H1 (cell line): Measurements from ENCODE around the gene SHISAL1.

Experiments
- CBX5 ChIP-seq: fragments of 300-800, 300-1000 bp; sonication (generic); IDR thresholded peaks from 2 replicates; pipeline ENCODE4 v1.7.1; 2016; ENCODE audit warnings: antibody characterized with exemption, low read length, low read depth
- CREB1 ChIP-seq: IDR thresholded peaks from 2 replicates; pipeline ENCODE4 v1.6.1; 2012; ENCODE audit warnings: inconsistent platforms
- EZH2 ChIP-seq: fragments of 200-600 bp; sonication (generic); IDR thresholded peaks from 2 replicates; pipeline ENCODE4 v1.7.1; 2012; ENCODE audit warnings: low read depth, mild to moderate bottlenecking, moderate library complexity, low read length, inconsistent platforms; ENCODE audit not compliant: severe bottlenecking
- GABPA ChIP-seq: IDR thresholded peaks from 2 replicates; pipeline ENCODE4 v1.6.1; 2011; ENCODE audit warnings: mild to moderate bottlenecking, low read length, moderate library complexity, borderline replicate concordance; ENCODE audit not compliant: insufficient read depth
- KDM1A ChIP-seq: fragments of 200-600, 300-600 bp; sonication (generic); IDR thresholded peaks from 2 replicates; pipeline ENCODE4 v1.7.1; 2016; ENCODE audit warnings: mild to moderate bottlenecking, low read length, borderline replicate concordance
- POLR2A ChIP-seq, 2 experiments: IDR thresholded peaks; 1 replicate in 1 of 2; 2 replicates in 1 of 2; pipeline ENCODE4 v1.6.1; 2011; ENCODE audit warnings: low read depth in 2 of 2, low read length in 2 of 2, mild to moderate bottlenecking in 2 of 2; ENCODE audit errors: control extremely low read depth in 1 of 2
- POLR2AphosphoS5 ChIP-seq: IDR thresholded peaks from 2 replicates; pipeline ENCODE4 v1.6.1; 2011; ENCODE audit warnings: low read depth, low read length
- SP1 ChIP-seq: IDR thresholded peaks from 2 replicates; pipeline ENCODE4 v1.6.1; 2011; ENCODE audit warnings: low read depth, low read length
- TAF1 ChIP-seq: IDR thresholded peaks from 2 replicates; pipeline ENCODE4 v1.6.1; 2011; ENCODE audit warnings: mild to moderate bottlenecking, low read depth, low read length
- TF ChIP-seq, protein P1 (sequence below), 3 experiments: IDR thresholded peaks; 1 replicate in 2 of 3; 2 replicates in 1 of 3; pipeline versions ENCODE4 v1.5.1 to v1.6.1; 2011; ENCODE audit warnings: low read length in 3 of 3, mild to moderate bottlenecking in 3 of 3, inconsistent platforms in 2 of 3, low read depth in 1 of 3, moderate library complexity in 1 of 3; ENCODE audit not compliant: insufficient read depth in 1 of 3; ENCODE audit errors: control extremely low read depth in 1 of 3

DNA sequence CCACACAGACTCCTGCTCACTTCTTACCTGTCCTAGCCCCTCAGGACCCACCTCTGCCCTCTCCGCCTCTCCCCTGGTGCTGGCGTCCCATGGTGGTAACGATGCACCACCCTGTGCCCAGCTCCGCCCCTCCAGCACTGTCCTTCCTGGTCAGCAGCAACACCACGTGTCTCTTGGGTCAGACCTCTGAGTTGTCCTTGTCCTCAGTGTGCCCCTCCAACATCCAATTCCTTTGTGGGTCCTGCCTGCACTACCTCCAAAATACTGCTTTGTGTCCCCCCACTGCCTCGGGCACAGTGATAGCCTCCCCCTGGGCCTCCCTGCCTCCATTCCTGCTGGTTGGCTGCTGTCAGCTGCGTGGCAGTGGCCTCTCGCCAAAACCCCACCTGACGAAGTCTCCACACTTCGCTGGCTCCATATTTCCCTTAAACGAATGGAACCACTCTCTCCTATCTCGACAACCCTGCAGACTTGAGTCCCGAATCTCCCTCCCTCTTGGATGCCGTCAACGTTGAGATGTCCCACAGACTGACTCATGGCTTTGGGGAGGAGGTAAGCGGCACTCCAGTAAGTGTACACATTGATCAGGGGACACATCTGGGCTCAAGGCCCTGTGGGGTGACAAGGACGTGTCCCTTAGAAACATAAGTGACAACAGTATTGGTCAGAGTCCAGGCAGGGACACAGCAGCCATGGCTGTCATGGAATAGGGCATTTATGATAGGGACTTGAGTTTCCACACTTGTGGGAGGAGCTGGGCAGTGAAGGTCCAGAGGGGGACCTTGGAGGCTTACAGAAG, 42.8 kb downstream of the SHISAL1 start:
- TF ChIP-seq, protein P1, sequence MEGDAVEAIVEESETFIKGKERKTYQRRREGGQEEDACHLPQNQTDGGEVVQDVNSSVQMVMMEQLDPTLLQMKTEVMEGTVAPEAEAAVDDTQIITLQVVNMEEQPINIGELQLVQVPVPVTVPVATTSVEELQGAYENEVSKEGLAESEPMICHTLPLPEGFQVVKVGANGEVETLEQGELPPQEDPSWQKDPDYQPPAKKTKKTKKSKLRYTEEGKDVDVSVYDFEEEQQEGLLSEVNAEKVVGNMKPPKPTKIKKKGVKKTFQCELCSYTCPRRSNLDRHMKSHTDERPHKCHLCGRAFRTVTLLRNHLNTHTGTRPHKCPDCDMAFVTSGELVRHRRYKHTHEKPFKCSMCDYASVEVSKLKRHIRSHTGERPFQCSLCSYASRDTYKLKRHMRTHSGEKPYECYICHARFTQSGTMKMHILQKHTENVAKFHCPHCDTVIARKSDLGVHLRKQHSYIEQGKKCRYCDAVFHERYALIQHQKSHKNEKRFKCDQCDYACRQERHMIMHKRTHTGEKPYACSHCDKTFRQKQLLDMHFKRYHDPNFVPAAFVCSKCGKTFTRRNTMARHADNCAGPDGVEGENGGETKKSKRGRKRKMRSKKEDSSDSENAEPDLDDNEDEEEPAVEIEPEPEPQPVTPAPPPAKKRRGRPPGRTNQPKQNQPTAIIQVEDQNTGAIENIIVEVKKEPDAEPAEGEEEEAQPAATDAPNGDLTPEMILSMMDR (IDR thresholded peaks at IDR 0.05; ENCODE audit: control extremely low read depth in 1 of 3, insufficient read depth in 1 of 3, low read depth in 1 of 3, low read length in 3 of 3): no peak
- TF ChIP-seq TAF1 (no peak), CBX5 (no peak), EZH2 (no peak), CREB1 (no peak), POLR2A (IDR thresholded peaks at IDR 0.05; ENCODE audit: control extremely low read depth in 1 of 2, low read depth in 2 of 2, low read length in 2 of 2) (no peak), GABPA (no peak), SP1 (no peak), KDM1A (no peak), POLR2AphosphoS5 (no peak)
